HG03521 (cell line): Measurements from ENCODE around the gene P2RX5.
"Not testable (repeated sequence)": the region's sequence is repeated elsewhere in the genome, so short reads cannot be mapped to it uniquely, and the experiment has no call there.

Experiments
- ATAC-seq: cut with Tn5 transposase; IDR thresholded peaks from one replicate; pipeline ENCODE4 v1.9.1; 2021; ENCODE audit warnings: mild to moderate bottlenecking, moderate library complexity; ENCODE audit not compliant: unreplicated experiment

Gene P2RX5

GRCh38 chr17:3695723-3696411, at the start of gene P2RX5:
TSS of gene P2RX5 (minus strand) at chr17:3696155. CDS start at chr17:3696005, 150 bp downstream.
- ATAC-seq = no peak

GRCh38 chr17:3745071-3745470, 49.1 kb upstream of the P2RX5 start:
- no peak for ATAC-seq

GRCh38 chr17:3744014-3744413, 48.1 kb upstream of the P2RX5 start:
- ATAC-seq = no peak

- ATAC-seq = no peak
Measured at GRCh38 chr17:3740611-3741073, 44.7 kb upstream of the P2RX5 start.

- ATAC-seq = no peak
Measured at GRCh38 chr17:3739422-3740124, 43.6 kb upstream of the P2RX5 start.

- no peak for ATAC-seq
Measured at GRCh38 chr17:3738562-3739295, 42.8 kb upstream of the P2RX5 start.

- no peak for ATAC-seq
Measured at GRCh38 chr17:3735515-3735914, 39.6 kb upstream of the P2RX5 start.

GRCh38 chr17:3734911-3735276, 38.9 kb upstream of the P2RX5 start:
- ATAC-seq = not testable (repeated sequence)

GRCh38 chr17:3732210-3732621, 36.3 kb upstream of the P2RX5 start:
- no peak for ATAC-seq

- no peak for ATAC-seq
Measured at GRCh38 chr17:3730881-3731429, 35.0 kb upstream of the P2RX5 start.

- no peak for ATAC-seq
Measured at GRCh38 chr17:3729881-3730280, 33.9 kb upstream of the P2RX5 start.

GRCh38 chr17:3728099-3728498, 32.1 kb upstream of the P2RX5 start:
- ATAC-seq = not testable (repeated sequence)

GRCh38 chr17:3727041-3727440, 31.1 kb upstream of the P2RX5 start:
- ATAC-seq = no peak

GRCh38 chr17:3724378-3725077, 28.6 kb upstream of the P2RX5 start:
- ATAC-seq = no peak

GRCh38 chr17:3723556-3724377, 27.8 kb upstream of the P2RX5 start, which contains the start of gene HASPIN:
TSS of gene HASPIN (plus strand) at chr17:3723903. CDS start at chr17:3723936, 33 bp downstream.
- ATAC-seq = peak; percentile 88

- peak; percentile 9 for ATAC-seq
Measured at GRCh38 chr17:3723188-3723555, 27.2 kb upstream of the P2RX5 start.

- ATAC-seq = no peak
Measured at GRCh38 chr17:3722716-3723115, 26.8 kb upstream of the P2RX5 start.

GRCh38 chr17:3719265-3719664, 23.3 kb upstream of the P2RX5 start:
- no peak for ATAC-seq

GRCh38 chr17:3718201-3718600, 22.2 kb upstream of the P2RX5 start:
- ATAC-seq = no peak

- ATAC-seq = no peak
Measured at GRCh38 chr17:3715296-3715695, 19.3 kb upstream of the P2RX5 start.
